Measurements from ENCODE around the gene CNP.

GRCh38 chr17:42025936-42026335 lies 59.3 kb downstream of the CNP start:
- TF ChIP-seq CTCF (conservative IDR thresholded peaks at IDR 0.05 in 1 of 2, IDR thresholded peaks at IDR 0.05 in 1 of 2; ENCODE audit: extremely low read depth in 1 of 2, insufficient read depth in 1 of 2, low read depth in 1 of 2, low read length in 2 of 2) (no peak), EZH2 (IDR thresholded peaks at IDR 0.05; ENCODE audit: borderline replicate concordance, low read length) (no peak)

Data from mammary epithelial cell (primary cell).